Nephron (organoid): ENCODE measurements around the gene OR52I2.
A peak's percentile ranks its signal among the peaks of the same experiment; 100 is the strongest.

ENCODE experiments used
- H3K27ac Mint-ChIP-seq, 3 experiments: 2 replicates each; pipeline ENCODE4 v1.8.0; 2020; ENCODE audit warnings: mixed read lengths in 3 of 3, mild to moderate bottlenecking in 2 of 3, moderate library complexity in 1 of 3
- H3K27me3 Mint-ChIP-seq: 2 replicates; pipeline ENCODE4 v1.8.0; 2021; ENCODE audit warnings: low read depth, mild to moderate bottlenecking, moderate library complexity, mixed read lengths
- H3K36me3 Mint-ChIP-seq: 2 replicates; pipeline ENCODE4 v1.8.0; 2020; ENCODE audit warnings: low read depth, mixed read lengths
- H3K4me1 Mint-ChIP-seq: 2 replicates; pipeline ENCODE4 v1.8.0; 2020; ENCODE audit warnings: mixed read lengths
- H3K4me3 Mint-ChIP-seq, 3 experiments: 2 replicates each; pipeline ENCODE4 v1.8.0; 2020; ENCODE audit warnings: mild to moderate bottlenecking in 3 of 3, mixed read lengths in 3 of 3, moderate library complexity in 2 of 3
- H3K9me3 Mint-ChIP-seq: 2 replicates; pipeline ENCODE4 v1.8.0; 2020; ENCODE audit warnings: mixed read lengths
- CTCF ChIP-seq, 3 experiments: fragments of 200-600 bp; sonication (generic); IDR thresholded peaks; one replicate each; pipeline ENCODE4 v1.5.0; 2021; ENCODE audit warnings: antibody characterized with exemption in 3 of 3; ENCODE audit not compliant: unreplicated experiment in 3 of 3

Gene OR52I2

GRCh38 chr11:4581443-4581842, at the start of gene OR52I2:
Gene OR52I2, plus strand, starts transcription at chr11:4581743.
- no peaks in the 10 kb centered on the region for H3K9me3 Mint-ChIP-seq
- TF ChIP-seq CTCF (IDR thresholded peaks at IDR 0.05; ENCODE audit: unreplicated experiment in 3 of 3) = no peak
- no peaks in the 10 kb centered on the region for H3K4me1 Mint-ChIP-seq
- H3K4me3 Mint-ChIP-seq = no peak within 1 kb of the TSS
- no peaks in the 10 kb centered on the region for H3K36me3 Mint-ChIP-seq
- H3K27ac Mint-ChIP-seq = no peak within 1 kb of the TSS
- peaks cover 19% of the 10 kb centered on the region for H3K27me3 Mint-ChIP-seq

- TF ChIP-seq CTCF (IDR thresholded peaks at IDR 0.05; ENCODE audit: unreplicated experiment in 3 of 3) = peak; percentile 43 to 66 (median 59)
- Mint-ChIP-seq H3K4me3 (no peak overlapping the region), H3K27me3 (peaks cover 7% of the 10 kb centered on the region), H3K36me3 (no peaks in the 10 kb centered on the region), H3K9me3 (no peaks in the 10 kb centered on the region), H3K27ac (no peak overlapping the region), H3K4me1 (no peaks in the 10 kb centered on the region)
These were observed 41.8 kb upstream of the OR52I2 start for GRCh38 chr11:4539603-4540219.

GRCh38 chr11:4541071-4541470, 40.5 kb upstream of the OR52I2 start:
- H3K4me1 Mint-ChIP-seq = no peaks in the 10 kb centered on the region
- H3K27ac Mint-ChIP-seq = no peak overlapping the region
- peaks cover 7% of the 10 kb centered on the region for H3K27me3 Mint-ChIP-seq
- no peak overlapping the region for H3K4me3 Mint-ChIP-seq
- TF ChIP-seq CTCF (IDR thresholded peaks at IDR 0.05; ENCODE audit: unreplicated experiment in 3 of 3) = no peak
- no peaks in the 10 kb centered on the region for H3K9me3 Mint-ChIP-seq
- H3K36me3 Mint-ChIP-seq = no peaks in the 10 kb centered on the region

- no peaks in the 10 kb centered on the region for H3K36me3 Mint-ChIP-seq
- H3K27me3 Mint-ChIP-seq = peaks cover 7% of the 10 kb centered on the region
- H3K9me3 Mint-ChIP-seq = no peaks in the 10 kb centered on the region
- no peaks in the 10 kb centered on the region for H3K4me1 Mint-ChIP-seq
- TF ChIP-seq CTCF (IDR thresholded peaks at IDR 0.05; ENCODE audit: unreplicated experiment in 3 of 3) = no peak
- H3K4me3 Mint-ChIP-seq = no peak overlapping the region
- H3K27ac Mint-ChIP-seq = no peak overlapping the region
These were observed 38.0 kb upstream of the OR52I2 start for GRCh38 chr11:4543561-4543960.

GRCh38 chr11:4544891-4545290, 36.7 kb upstream of the OR52I2 start, which contains the start of gene OR52M1:
Gene OR52M1, plus strand, starts transcription at chr11:4545191. Its CDS starts 0 bp downstream, at chr11:4545191.
- H3K36me3 Mint-ChIP-seq = no peaks in the 10 kb centered on the region
- no peaks in the 10 kb centered on the region for H3K9me3 Mint-ChIP-seq
- no peak within 1 kb of the TSS for H3K27ac Mint-ChIP-seq
- H3K4me3 Mint-ChIP-seq = no peak within 1 kb of the TSS
- no peak for TF ChIP-seq CTCF (IDR thresholded peaks at IDR 0.05; ENCODE audit: unreplicated experiment in 3 of 3)
- H3K4me1 Mint-ChIP-seq = no peaks in the 10 kb centered on the region
- peaks cover 7% of the 10 kb centered on the region for H3K27me3 Mint-ChIP-seq

GRCh38 chr11:4546878-4547277, 34.7 kb upstream of the OR52I2 start:
- no peak for TF ChIP-seq CTCF (IDR thresholded peaks at IDR 0.05; ENCODE audit: unreplicated experiment in 3 of 3)
- Mint-ChIP-seq H3K4me1 (no peaks in the 10 kb centered on the region), H3K9me3 (peaks cover 4% of the 10 kb centered on the region), H3K27me3 (peaks cover 3% of the 10 kb centered on the region), H3K4me3 (no peak overlapping the region), H3K27ac (no peak overlapping the region), H3K36me3 (no peaks in the 10 kb centered on the region)
